ENCODE results near the gene GMDS.

DNA sequence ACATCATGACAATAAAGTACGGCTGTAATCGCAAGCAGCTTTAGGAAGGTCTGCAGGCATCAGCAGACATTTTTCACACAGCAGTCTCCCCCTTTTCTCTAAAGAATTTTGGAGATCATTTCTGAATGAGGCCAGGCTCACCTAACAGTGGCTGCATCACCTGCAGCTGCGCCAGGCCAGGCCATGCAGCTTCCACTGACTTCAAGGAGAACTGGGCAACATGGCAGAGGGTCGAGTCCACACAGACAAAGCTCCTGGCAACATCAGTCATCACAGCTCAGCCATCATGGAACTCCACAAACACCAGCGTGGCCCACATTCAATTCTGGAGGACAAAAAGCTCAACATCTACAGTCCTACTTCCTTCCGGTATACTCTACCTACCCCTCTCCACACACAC, 653.5 kb downstream of the GMDS start:
- no peak for TF ChIP-seq POLR2A (IDR thresholded peaks at IDR 0.05; ENCODE audit: low read depth, low read length)
- TF ChIP-seq, protein P1, sequence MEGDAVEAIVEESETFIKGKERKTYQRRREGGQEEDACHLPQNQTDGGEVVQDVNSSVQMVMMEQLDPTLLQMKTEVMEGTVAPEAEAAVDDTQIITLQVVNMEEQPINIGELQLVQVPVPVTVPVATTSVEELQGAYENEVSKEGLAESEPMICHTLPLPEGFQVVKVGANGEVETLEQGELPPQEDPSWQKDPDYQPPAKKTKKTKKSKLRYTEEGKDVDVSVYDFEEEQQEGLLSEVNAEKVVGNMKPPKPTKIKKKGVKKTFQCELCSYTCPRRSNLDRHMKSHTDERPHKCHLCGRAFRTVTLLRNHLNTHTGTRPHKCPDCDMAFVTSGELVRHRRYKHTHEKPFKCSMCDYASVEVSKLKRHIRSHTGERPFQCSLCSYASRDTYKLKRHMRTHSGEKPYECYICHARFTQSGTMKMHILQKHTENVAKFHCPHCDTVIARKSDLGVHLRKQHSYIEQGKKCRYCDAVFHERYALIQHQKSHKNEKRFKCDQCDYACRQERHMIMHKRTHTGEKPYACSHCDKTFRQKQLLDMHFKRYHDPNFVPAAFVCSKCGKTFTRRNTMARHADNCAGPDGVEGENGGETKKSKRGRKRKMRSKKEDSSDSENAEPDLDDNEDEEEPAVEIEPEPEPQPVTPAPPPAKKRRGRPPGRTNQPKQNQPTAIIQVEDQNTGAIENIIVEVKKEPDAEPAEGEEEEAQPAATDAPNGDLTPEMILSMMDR (conservative IDR thresholded peaks at IDR 0.05; ENCODE audit: low read depth, low read length): no peak
- TF ChIP-seq RAD21 (IDR thresholded peaks at IDR 0.05; ENCODE audit: low read length): no peak
- no peak for TF ChIP-seq BHLHE40 (IDR thresholded peaks at IDR 0.05; ENCODE audit: low read depth, low read length)
- no peak for TF ChIP-seq FOS (IDR thresholded peaks at IDR 0.05; ENCODE audit: low read depth, low read length)
- TF ChIP-seq SMC3 (IDR thresholded peaks at IDR 0.05; ENCODE audit: low read depth, low read length): no peak
- no peak for TF ChIP-seq CEBPB (IDR thresholded peaks at IDR 0.05; ENCODE audit: low read depth, low read length)
- TF ChIP-seq CHD1 (IDR thresholded peaks at IDR 0.05; ENCODE audit: low read depth, low read length): no peak
- no peak for TF ChIP-seq NFE2L2 (IDR thresholded peaks at IDR 0.05; ENCODE audit: low read depth, low read length)
- TF ChIP-seq, protein P2, sequence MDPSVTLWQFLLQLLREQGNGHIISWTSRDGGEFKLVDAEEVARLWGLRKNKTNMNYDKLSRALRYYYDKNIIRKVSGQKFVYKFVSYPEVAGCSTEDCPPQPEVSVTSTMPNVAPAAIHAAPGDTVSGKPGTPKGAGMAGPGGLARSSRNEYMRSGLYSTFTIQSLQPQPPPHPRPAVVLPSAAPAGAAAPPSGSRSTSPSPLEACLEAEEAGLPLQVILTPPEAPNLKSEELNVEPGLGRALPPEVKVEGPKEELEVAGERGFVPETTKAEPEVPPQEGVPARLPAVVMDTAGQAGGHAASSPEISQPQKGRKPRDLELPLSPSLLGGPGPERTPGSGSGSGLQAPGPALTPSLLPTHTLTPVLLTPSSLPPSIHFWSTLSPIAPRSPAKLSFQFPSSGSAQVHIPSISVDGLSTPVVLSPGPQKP (IDR thresholded peaks at IDR 0.05; ENCODE audit: borderline replicate concordance, low read depth, low read length): no peak
- no peak for TF ChIP-seq RFX5 (IDR thresholded peaks at IDR 0.05; ENCODE audit: low read depth, low read length)
- no peak for TF ChIP-seq MAZ (IDR thresholded peaks at IDR 0.05; ENCODE audit: borderline replicate concordance, low read depth, low read length)
- TF ChIP-seq, protein P3, sequence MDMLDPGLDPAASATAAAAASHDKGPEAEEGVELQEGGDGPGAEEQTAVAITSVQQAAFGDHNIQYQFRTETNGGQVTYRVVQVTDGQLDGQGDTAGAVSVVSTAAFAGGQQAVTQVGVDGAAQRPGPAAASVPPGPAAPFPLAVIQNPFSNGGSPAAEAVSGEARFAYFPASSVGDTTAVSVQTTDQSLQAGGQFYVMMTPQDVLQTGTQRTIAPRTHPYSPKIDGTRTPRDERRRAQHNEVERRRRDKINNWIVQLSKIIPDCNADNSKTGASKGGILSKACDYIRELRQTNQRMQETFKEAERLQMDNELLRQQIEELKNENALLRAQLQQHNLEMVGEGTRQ (IDR thresholded peaks at IDR 0.05; ENCODE audit: low read depth, low read length): no peak
